ENCODE results near the gene ALX3.

DNA sequence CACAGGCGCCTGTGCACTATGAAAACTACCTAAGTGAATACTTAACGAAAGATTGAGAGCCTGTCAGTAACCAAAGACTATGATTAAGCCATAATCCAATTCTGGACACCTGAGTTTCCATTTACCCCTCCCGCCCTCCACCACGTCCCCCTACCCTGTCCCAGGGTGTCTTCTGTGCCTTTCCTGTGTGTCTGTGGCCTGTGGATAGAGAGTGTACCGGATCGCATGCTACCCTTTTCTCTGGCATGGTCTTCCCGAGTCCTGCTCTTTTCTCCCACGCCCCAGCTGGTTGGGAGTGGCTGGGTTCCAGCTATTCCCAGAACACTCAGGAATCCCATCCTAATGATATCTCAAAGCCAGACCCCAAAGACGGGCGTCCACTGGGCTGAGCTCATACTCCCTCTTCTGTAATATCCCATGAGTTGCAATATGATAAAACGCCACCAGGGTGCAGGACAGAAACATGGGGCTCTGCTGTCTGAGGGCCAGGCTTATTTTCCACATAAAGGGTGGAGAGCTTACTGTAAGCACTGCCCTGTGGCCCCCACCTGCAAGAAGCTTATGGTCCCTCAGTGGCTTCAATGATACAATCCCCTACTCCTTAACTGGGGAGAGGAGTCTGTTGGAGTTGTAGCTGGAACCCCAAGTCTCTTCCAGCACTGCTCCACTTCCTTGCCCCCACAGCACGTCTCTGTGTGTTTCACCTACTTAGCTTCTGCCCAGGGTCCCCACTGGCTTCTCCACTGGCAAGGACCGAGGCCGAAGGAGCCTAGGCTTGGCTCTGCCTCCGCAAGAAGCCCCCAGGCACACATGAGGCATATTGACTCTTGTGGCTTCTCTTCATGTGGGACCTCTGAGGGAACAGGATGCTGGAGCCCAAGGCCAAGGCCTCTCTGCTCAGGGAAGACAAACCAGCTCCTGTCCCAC is 17.6 kb upstream of the ALX3 start:
- TF ChIP-seq POLR2A (IDR thresholded peaks at IDR 0.05) (no peak), POLR2AphosphoS5 (IDR thresholded peaks at IDR 0.05) (no peak)

All from spleen (tissue), 3 donors.